Activated naive CD4-positive, alpha-beta T cell treated with anti-CD3 and anti-CD28 coated beads, Interleukin-2, amount 50 U/mL, for 16 hours (primary cell): Measurements from ENCODE around the gene GCGR.

Experiments
- DNase-seq: peaks from one replicate; pipeline ENCODE4 v3.0.0-alpha.2; 2020

The GCGR gene

GRCh38 chr17:81803728-81804558, at the start of gene GCGR:
Gene GCGR (plus strand): TSS chr17:81804150. CDS start chr17:81809019, 4,869 bp downstream.
- no peak for DNase-seq

GRCh38 chr17:81792675-81793615, 11.0 kb upstream of the GCGR start:
- no peak for DNase-seq

- DNase-seq: no peak
Measured at GRCh38 chr17:81794074-81794476, 9.9 kb upstream of the GCGR start.

GRCh38 chr17:81794509-81794908, 9.4 kb upstream of the GCGR start:
- no peak for DNase-seq

- no peak for DNase-seq
Measured at GRCh38 chr17:81801327-81801726, 2.6 kb upstream of the GCGR start.

- DNase-seq: no peak
Measured at GRCh38 chr17:81802048-81802758, 1.7 kb upstream of the GCGR start.

- DNase-seq: no peak
Measured at GRCh38 chr17:81802856-81803643, 900 bp upstream of the GCGR start.

- no peak for DNase-seq
Measured at GRCh38 chr17:81804559-81805399, 829 bp downstream of the GCGR start.

GRCh38 chr17:81805707-81806460, 1.9 kb downstream of the GCGR start:
- no peak for DNase-seq

- no peak for DNase-seq
Measured at GRCh38 chr17:81806461-81807209, 2.7 kb downstream of the GCGR start.

GRCh38 chr17:81807210-81807719, 3.3 kb downstream of the GCGR start:
- no peak for DNase-seq

GRCh38 chr17:81807839-81808238, 3.9 kb downstream of the GCGR start:
- no peak for DNase-seq

- no peak for DNase-seq
Measured at GRCh38 chr17:81808778-81809555, 5.0 kb downstream of the GCGR start.

GRCh38 chr17:81809556-81809998, 5.6 kb downstream of the GCGR start:
- DNase-seq: no peak

- no peak for DNase-seq
Measured at GRCh38 chr17:81810476-81810875, 6.5 kb downstream of the GCGR start.

- DNase-seq: no peak
Measured at GRCh38 chr17:81810892-81811704, 7.1 kb downstream of the GCGR start.

GRCh38 chr17:81811705-81812570, 8.0 kb downstream of the GCGR start:
- no peak for DNase-seq
